DOHH2 (cell line): ENCODE data around the gene TRIM47.
"Not testable (repeated sequence)": the region's sequence is repeated elsewhere in the genome, so short reads cannot be mapped to it uniquely, and the experiment has no call there.

ENCODE experiments used
- CTCF ChIP-seq: fragments of 200-600 bp; sonication (generic); IDR thresholded peaks from one replicate; pipeline ENCODE4 v1.5.1; 2014; ENCODE audit warnings: antibody characterized with exemption, mild to moderate bottlenecking, low read depth, low read length; ENCODE audit not compliant: poor library complexity, severe bottlenecking
- EZH2phosphoT487 ChIP-seq: fragments of 200-600 bp; sonication (generic); IDR thresholded peaks from 2 replicates; pipeline ENCODE4 v1.6.1; 2017; ENCODE audit warnings: borderline replicate concordance, mild to moderate bottlenecking, antibody characterized with exemption, low read length, moderate library complexity, mixed read lengths

DNA sequence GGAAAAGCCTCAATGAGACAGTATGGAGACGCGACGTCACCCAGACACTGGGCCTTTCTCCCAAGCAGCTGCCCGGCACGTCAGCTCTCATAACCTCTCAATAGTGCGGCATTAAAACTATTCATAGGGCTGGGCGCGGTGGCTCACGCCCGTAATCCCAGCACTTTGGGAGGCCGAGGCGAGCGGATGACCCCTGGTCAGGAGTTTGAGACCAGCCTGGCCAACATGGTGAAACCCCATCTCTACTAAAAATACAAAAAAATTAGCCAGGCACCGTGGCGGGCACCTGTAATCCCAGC lies 26.7 kb downstream of the TRIM47 start:
- TF ChIP-seq CTCF, EZH2phosphoT487: not testable (repeated sequence)
